Measurements from ENCODE around the gene ABCA3.

ABCA3 gene

GRCh38 chr16:2226245-2226793 lies 114.2 kb downstream of the ABCA3 start:
- in situ Hi-C loops (cut with HindIII; ENCODE audit: low sequenced_read_pairs), result no loop called here
